GM19324 (cell line): ENCODE measurements around the gene FARSB.
"Not testable (repeated sequence)": the region's sequence is repeated elsewhere in the genome, so short reads cannot be mapped to it uniquely, and the experiment has no call there.

ENCODE experiments used
- ATAC-seq: cut with Tn5 transposase; IDR thresholded peaks from one replicate; pipeline ENCODE4 v1.9.1; 2021; ENCODE audit warnings: mild to moderate bottlenecking, moderate library complexity; ENCODE audit not compliant: unreplicated experiment, low FRiP score

FARSB gene

GRCh38 chr2:222655787-222656525, at the start of gene FARSB:
Gene FARSB (minus strand): TSS chr2:222656092. CDS start chr2:222656073, 19 bp downstream.
- peak; percentile 96 for ATAC-seq

GRCh38 chr2:222703886-222704285, 48.0 kb upstream of the FARSB start:
- no peak for ATAC-seq

GRCh38 chr2:222703091-222703490, 47.2 kb upstream of the FARSB start:
- ATAC-seq: no peak

GRCh38 chr2:222701721-222702131, 45.8 kb upstream of the FARSB start:
- no peak for ATAC-seq

- no peak for ATAC-seq
Observed at GRCh38 chr2:222701233-222701632, 45.3 kb upstream of the FARSB start.

GRCh38 chr2:222698276-222698675, 42.4 kb upstream of the FARSB start:
- no peak for ATAC-seq

- ATAC-seq: no peak
Observed at GRCh38 chr2:222693837-222694236, 37.9 kb upstream of the FARSB start.

- ATAC-seq: not testable (repeated sequence)
Observed at GRCh38 chr2:222693413-222693812, 37.5 kb upstream of the FARSB start.

- ATAC-seq: peak; percentile 87
Observed at GRCh38 chr2:222690564-222691200, 34.8 kb upstream of the FARSB start.

- ATAC-seq: no peak
Observed at GRCh38 chr2:222689322-222689721, 33.4 kb upstream of the FARSB start.

GRCh38 chr2:222688917-222689316, 33.0 kb upstream of the FARSB start:
- no peak for ATAC-seq

- ATAC-seq: no peak
Observed at GRCh38 chr2:222686086-222686750, 30.3 kb upstream of the FARSB start.

GRCh38 chr2:222683805-222684204, 27.9 kb upstream of the FARSB start:
- ATAC-seq: no peak

GRCh38 chr2:222677981-222678380, 22.1 kb upstream of the FARSB start:
- no peak for ATAC-seq

GRCh38 chr2:222673883-222674282, 18.0 kb upstream of the FARSB start:
- no peak for ATAC-seq

- ATAC-seq: no peak
Observed at GRCh38 chr2:222673273-222673672, 17.4 kb upstream of the FARSB start.

GRCh38 chr2:222672068-222672401, 16.1 kb upstream of the FARSB start:
- no peak for ATAC-seq

- no peak for ATAC-seq
Observed at GRCh38 chr2:222671259-222672067, 15.6 kb upstream of the FARSB start, which contains the start of gene MOGAT1. Gene MOGAT1 (plus strand): TSS chr2:222671658. CDS start chr2:222671786, 128 bp downstream.

- no peak for ATAC-seq
Observed at GRCh38 chr2:222670191-222671038, 14.5 kb upstream of the FARSB start.

GRCh38 chr2:222669353-222669752, 13.5 kb upstream of the FARSB start:
- no peak for ATAC-seq
